Neural cell (in vitro differentiated cells): ENCODE measurements around the gene MAN2A2. TPM values are rescaled to one million over a fixed set of nuclear protein-coding genes. Genes with fewer than 3 reads are reported as not detected.

ENCODE experiments used
- H2AFZ ChIP-seq: fragments of 200-600, 300-800 bp; sonication (generic), shearing (Covaris generic); 2 replicates; pipeline ENCODE4 v1.6.0; 2014; ENCODE audit warnings: low read depth, mild to moderate bottlenecking, antibody characterized with exemption, low read length, moderate library complexity
- H3F3A ChIP-seq: fragments of 200-600 bp; shearing (Covaris generic); 2 replicates; pipeline ENCODE4 v1.6.1; 2016; ENCODE audit warnings: mild to moderate bottlenecking, moderate library complexity, mixed read lengths, antibody characterized with exemption, low read length; ENCODE audit not compliant: insufficient read depth, poor library complexity, severe bottlenecking
- H3K27ac ChIP-seq: fragments of 200-600, 300-800 bp; sonication (generic), shearing (Covaris generic); 2 replicates; pipeline ENCODE4 v1.5.1; 2014; ENCODE audit warnings: mild to moderate bottlenecking, low read length, moderate library complexity
- H3K27me3 ChIP-seq: fragments of 300-800, 200-600 bp; sonication (generic), shearing (Covaris generic); 2 replicates; pipeline ENCODE4 v1.6.0; 2014; ENCODE audit warnings: mild to moderate bottlenecking, low read depth, low read length, moderate library complexity; ENCODE audit not compliant: insufficient read depth
- H3K36me3 ChIP-seq: fragments of 300-800, 200-600 bp; sonication (generic), shearing (Covaris generic); 2 replicates; pipeline ENCODE4 v1.5.1; 2014; ENCODE audit warnings: mild to moderate bottlenecking, antibody characterized with exemption, low read length, moderate library complexity; ENCODE audit not compliant: insufficient read depth
- H3K4me2 ChIP-seq: fragments of 300-800, 200-600 bp; sonication (generic), shearing (Covaris generic); 2 replicates; pipeline ENCODE4 v1.6.0; 2014; ENCODE audit warnings: mild to moderate bottlenecking, low read length
- H3K4me3 ChIP-seq: fragments of 300-800, 200-600 bp; sonication (generic), shearing (Covaris generic); 2 replicates; pipeline ENCODE4 v1.5.1; 2014; ENCODE audit warnings: mild to moderate bottlenecking, low read length, moderate library complexity
- H3K79me2 ChIP-seq: fragments of 200-600 bp; shearing (Covaris generic); replicated peaks from 2 replicates; pipeline ENCODE4 v1.6.0; 2014; ENCODE audit warnings: mild to moderate bottlenecking, low read length, moderate library complexity; ENCODE audit not compliant: insufficient read depth
- H3K9ac ChIP-seq: fragments of 300-800, 200-600 bp; sonication (generic), shearing (Covaris generic); 2 replicates; pipeline ENCODE4 v1.6.1; 2016; ENCODE audit warnings: mild to moderate bottlenecking, low read length, mixed read lengths
- H3K9me2 ChIP-seq: fragments of 200-600 bp; shearing (Covaris generic); 2 replicates; pipeline ENCODE4 v1.6.1; 2016; ENCODE audit warnings: mild to moderate bottlenecking, low read length, mixed read lengths; ENCODE audit not compliant: insufficient read depth
- H3K9me3 ChIP-seq: fragments of 200-600, 300-800 bp; sonication (generic), shearing (Covaris generic); 2 replicates; pipeline ENCODE4 v1.6.1; 2016; ENCODE audit warnings: mild to moderate bottlenecking, mixed run types, low read length, moderate library complexity, mixed read lengths
- H4K20me1 ChIP-seq: fragments of 200-600 bp; shearing (Covaris generic); 2 replicates; pipeline ENCODE4 v1.6.1; 2016; ENCODE audit warnings: mild to moderate bottlenecking, mixed run types; ENCODE audit not compliant: insufficient read depth
- CTCF ChIP-seq: fragments of 450-650 bp; IDR thresholded peaks from 2 replicates; pipeline ENCODE4 v1.5.1; 2014; ENCODE audit warnings: antibody characterized with exemption, mild to moderate bottlenecking, moderate library complexity; ENCODE audit not compliant: poor library complexity, severe bottlenecking
- EP300 ChIP-seq: fragments of 450-650 bp; conservative IDR thresholded peaks from 2 replicates; pipeline ENCODE4 v1.6.1; 2014; ENCODE audit warnings: antibody characterized with exemption, mild to moderate bottlenecking, moderate library complexity; ENCODE audit not compliant: poor library complexity, severe bottlenecking
- EZH2 ChIP-seq: fragments of 200-600, 300-800 bp; shearing (Covaris generic), sonication (generic); IDR thresholded peaks from 2 replicates; pipeline ENCODE4 v1.6.1; 2014; ENCODE audit warnings: antibody characterized with exemption, low read length, borderline replicate concordance, mild to moderate bottlenecking; ENCODE audit not compliant: insufficient read depth, poor library complexity, severe bottlenecking
- MXI1 ChIP-seq: fragments of 450-650 bp; conservative IDR thresholded peaks from 2 replicates; pipeline ENCODE4 v1.6.1; 2014; ENCODE audit warnings: antibody characterized with exemption, mild to moderate bottlenecking; ENCODE audit not compliant: poor library complexity, severe bottlenecking
- POLR2AphosphoS5 ChIP-seq: IDR thresholded peaks from 2 replicates; pipeline ENCODE4 v1.6.1; 2012
- RAD21 ChIP-seq: fragments of 450-650 bp; conservative IDR thresholded peaks from 2 replicates; pipeline ENCODE4 v1.6.1; 2014; ENCODE audit warnings: antibody characterized with exemption, mild to moderate bottlenecking, moderate library complexity
- REST ChIP-seq: IDR thresholded peaks from 2 replicates; pipeline ENCODE4 v1.6.1; 2012; ENCODE audit warnings: borderline replicate concordance
- SMC3 ChIP-seq: fragments of 450-650 bp; conservative IDR thresholded peaks from 2 replicates; pipeline ENCODE4 v1.6.1; 2014; ENCODE audit warnings: antibody characterized with exemption, mild to moderate bottlenecking, moderate library complexity; ENCODE audit not compliant: poor library complexity
- TAF1 ChIP-seq: IDR thresholded peaks from 2 replicates; pipeline ENCODE4 v1.6.1; 2012; ENCODE audit warnings: low read depth
- polyA plus RNA-seq: library from polyadenylated mRNA; depleted of rRNA; stranded (reverse); fragments of >200 nt; gene quantifications from 2 replicates; pipeline ENCODE4 v1.2.3, GENCODE V29; 2014

Gene MAN2A2
- polyA plus RNA-seq, 1 donor from 2014 or later = 59.8 TPM

- Histone ChIP-seq H3K27ac (no peak overlapping the region), H3K9me3 (no peaks in the 10 kb centered on the region), H3K4me3 (no peak overlapping the region), H3K4me2 (no peak overlapping the region), H2AFZ (no peak overlapping the region), H3K27me3 (no peaks in the 10 kb centered on the region), H3F3A (no peaks in the 10 kb centered on the region), H3K36me3 (no peaks in the 10 kb centered on the region), H3K9me2 (no peaks in the 10 kb centered on the region), H3K79me2 (no peaks in the 10 kb centered on the region), H4K20me1 (no peaks in the 10 kb centered on the region), H3K9ac (no peak overlapping the region)
- TF ChIP-seq RAD21 = no peak
- no peak for TF ChIP-seq MXI1
- TF ChIP-seq TAF1 = no peak
- TF ChIP-seq SMC3 = no peak
- TF ChIP-seq EZH2 = no peak
- no peak for TF ChIP-seq POLR2AphosphoS5
- no peak for TF ChIP-seq EP300
- no peak for TF ChIP-seq REST
- TF ChIP-seq CTCF = no peak
Measured at GRCh38 chr15:90864507-90864906, 38.6 kb upstream of the MAN2A2 start.

GRCh38 chr15:90865702-90866101 lies 37.4 kb upstream of the MAN2A2 start:
- no peaks in the 10 kb centered on the region for H3K9me2 ChIP-seq
- no peaks in the 10 kb centered on the region for H3K27me3 ChIP-seq
- H3K4me2 ChIP-seq = no peak overlapping the region
- H3K27ac ChIP-seq = no peak overlapping the region
- H2AFZ ChIP-seq = no peak overlapping the region
- H3K9ac ChIP-seq = no peak overlapping the region
- no peaks in the 10 kb centered on the region for H4K20me1 ChIP-seq
- no peaks in the 10 kb centered on the region for H3K36me3 ChIP-seq
- H3K79me2 ChIP-seq = no peaks in the 10 kb centered on the region
- H3K4me3 ChIP-seq = no peak overlapping the region
- TF ChIP-seq EZH2 = no peak
- TF ChIP-seq EP300 = no peak
- no peak for TF ChIP-seq RAD21
- no peak for TF ChIP-seq REST
- TF ChIP-seq TAF1 = no peak
- TF ChIP-seq MXI1 = no peak
- TF ChIP-seq SMC3 = no peak
- no peak for TF ChIP-seq CTCF
- TF ChIP-seq POLR2AphosphoS5 = no peak
- no peaks in the 10 kb centered on the region for H3K9me3 ChIP-seq
- H3F3A ChIP-seq = no peaks in the 10 kb centered on the region
